SIG-M5 (cell line): ENCODE measurements around the gene RSAD2.

Source experiments
- DNase-seq: peaks from one replicate; lab custom pipeline; 2025; lab: John Stamatoyannopoulos, UW

RSAD2 gene

GRCh38 chr2:6906165-6906741 is 28.7 kb downstream of the RSAD2 start:
- DNase-seq, result no peak

DNA sequence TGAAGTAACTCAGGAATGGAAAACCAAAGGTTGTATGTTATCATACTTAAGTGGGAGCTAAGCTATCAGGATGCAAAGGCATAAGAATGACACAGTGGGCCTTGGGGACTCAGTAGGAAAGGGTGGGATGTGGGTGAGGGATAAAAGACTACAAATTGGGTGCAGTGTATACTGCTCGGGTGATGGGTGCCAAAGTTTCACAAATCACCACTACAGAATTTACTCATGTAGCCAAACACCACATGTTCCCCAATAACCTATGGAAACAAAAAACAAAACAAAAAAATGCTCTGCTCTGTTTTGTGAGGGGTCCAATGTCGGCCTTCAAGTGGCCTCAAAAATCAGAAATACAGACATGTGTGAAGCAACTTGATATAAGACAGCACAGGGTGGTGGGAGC is 30.7 kb downstream of the RSAD2 start:
- DNase-seq, result no peak

- no peak for DNase-seq
These were observed 32.1 kb downstream of the RSAD2 start for GRCh38 chr2:6909431-6910385.

GRCh38 chr2:6911721-6912120 is 34.1 kb downstream of the RSAD2 start:
- DNase-seq, result no peak

- DNase-seq, result no peak
These were observed 36.0 kb downstream of the RSAD2 start for GRCh38 chr2:6913415-6914157.

DNA sequence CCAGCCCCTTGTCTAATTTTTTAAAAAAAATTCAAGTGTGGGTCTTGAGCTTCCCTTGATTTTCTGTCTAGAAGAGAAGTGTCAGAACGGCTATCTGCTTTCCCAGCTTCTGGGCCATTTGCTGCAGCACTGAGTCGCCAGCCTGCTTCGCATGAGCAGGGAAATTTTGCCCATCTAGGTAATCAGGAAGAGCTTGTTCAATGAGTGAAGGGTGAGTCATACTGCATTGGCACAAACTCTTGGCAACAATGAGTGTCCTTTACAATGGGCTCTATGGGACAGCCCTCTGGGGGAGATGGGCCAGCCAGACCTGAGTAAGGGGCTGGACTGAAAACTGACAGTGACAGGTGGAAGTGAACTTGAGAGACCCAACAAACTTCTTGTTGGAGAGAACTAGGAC is 37.3 kb downstream of the RSAD2 start:
- no peak for DNase-seq

GRCh38 chr2:6915399-6915798 is 37.8 kb downstream of the RSAD2 start:
- no peak for DNase-seq

DNA sequence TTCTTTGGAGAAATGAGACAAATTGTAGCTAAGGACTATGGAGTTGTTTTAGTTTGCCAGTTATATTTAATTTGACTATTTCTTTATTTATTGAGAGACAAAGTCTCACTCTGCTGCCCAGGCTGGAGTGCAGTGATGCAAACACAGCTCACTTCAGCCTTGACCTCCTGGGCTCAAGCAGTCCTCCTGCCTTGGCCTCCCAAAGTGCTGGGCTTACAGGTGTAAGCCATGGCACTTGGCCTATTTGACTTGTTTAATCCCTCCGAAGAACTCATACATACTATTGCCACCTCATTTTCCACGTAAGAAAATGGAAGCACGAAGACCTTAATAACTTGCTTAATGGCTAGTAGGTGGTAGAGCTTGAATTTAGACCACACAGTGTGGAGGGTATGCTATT is 38.6 kb downstream of the RSAD2 start:
- DNase-seq, result no peak

DNA sequence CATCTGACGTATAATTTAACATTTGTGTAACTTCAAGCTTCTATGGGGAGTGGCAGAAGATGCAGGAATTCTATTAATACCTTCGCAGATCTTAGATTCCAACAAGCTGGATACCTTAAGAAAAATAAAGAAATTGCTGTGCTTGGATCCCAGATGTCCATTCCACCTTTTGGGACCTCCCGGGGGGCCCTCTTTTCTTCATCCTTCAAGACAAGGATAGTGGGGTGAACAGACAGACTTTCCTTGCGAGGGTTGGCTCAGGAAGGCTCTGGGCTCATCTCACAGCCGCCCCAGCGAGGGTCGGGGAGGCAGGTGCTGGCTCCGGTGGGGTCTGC is 39.1 kb downstream of the RSAD2 start:
- DNase-seq, result no peak

GRCh38 chr2:6917071-6917760 is 39.6 kb downstream of the RSAD2 start, which contains the start of gene RNF144A:
RNF144A (plus strand) TSS chr2:6917412; CDS start chr2:6996927, 79,515 bp downstream.
- DNase-seq, result no peak

- DNase-seq, result no peak
These were observed 40.3 kb downstream of the RSAD2 start for GRCh38 chr2:6917761-6918421.

DNA sequence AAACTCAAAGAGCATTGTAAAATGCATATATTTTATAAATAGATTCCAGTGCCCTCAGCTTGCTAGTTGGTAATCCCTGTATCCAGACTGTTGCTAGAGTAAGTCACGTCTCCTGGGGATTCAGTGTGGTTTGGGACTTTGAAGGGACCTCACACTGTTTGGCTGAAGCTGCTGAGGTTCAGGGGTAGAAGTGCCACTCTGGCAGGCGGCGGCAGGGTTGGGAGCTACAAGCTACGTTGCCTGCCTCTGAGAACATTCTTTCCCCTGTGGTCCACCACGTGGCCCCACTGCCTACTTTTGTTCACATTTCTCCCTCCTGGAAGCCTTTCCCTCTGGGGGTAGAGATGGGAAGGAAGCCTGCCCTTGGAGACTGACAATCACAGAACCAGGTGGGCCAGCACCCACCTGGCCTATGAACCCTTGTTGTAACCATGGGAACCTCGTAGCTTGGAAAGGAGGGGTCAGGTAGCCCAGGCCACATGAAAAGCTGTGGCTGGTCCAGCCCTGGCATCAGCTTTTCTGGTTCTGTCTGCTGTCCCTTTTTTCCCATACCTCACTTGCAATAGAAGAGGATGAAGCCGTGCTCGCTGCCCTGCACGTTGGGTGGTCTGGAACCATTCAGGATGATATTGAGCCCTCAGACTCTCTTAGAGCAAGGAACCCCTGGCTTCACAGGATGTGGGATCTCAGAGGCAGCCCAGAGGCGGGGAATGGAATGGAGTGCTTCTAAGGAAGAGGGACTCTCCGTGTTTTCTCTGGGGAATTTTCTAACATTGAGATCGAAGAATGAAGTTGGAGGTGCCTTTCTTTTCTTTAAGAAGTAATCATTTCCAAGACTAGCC is 42.5 kb downstream of the RSAD2 start:
- DNase-seq, result no peak

DNA sequence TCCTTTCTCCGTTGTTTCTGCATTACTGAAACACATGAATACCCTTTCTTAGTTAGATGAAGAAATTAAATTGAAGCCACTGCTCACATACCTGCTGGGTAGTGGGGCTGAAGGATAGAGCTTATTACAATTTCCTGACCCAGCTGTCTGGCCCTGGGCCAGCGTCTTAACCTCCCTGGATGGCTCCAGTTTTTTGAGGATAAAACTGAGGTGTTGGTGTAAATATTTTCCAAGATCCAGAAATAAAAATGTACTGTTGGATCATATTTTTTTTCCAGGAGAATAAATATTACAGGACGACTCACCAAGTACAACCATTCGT is 43.1 kb downstream of the RSAD2 start:
- DNase-seq, result no peak

- DNase-seq, result no peak
These were observed 43.8 kb downstream of the RSAD2 start for GRCh38 chr2:6921321-6921922.

DNA sequence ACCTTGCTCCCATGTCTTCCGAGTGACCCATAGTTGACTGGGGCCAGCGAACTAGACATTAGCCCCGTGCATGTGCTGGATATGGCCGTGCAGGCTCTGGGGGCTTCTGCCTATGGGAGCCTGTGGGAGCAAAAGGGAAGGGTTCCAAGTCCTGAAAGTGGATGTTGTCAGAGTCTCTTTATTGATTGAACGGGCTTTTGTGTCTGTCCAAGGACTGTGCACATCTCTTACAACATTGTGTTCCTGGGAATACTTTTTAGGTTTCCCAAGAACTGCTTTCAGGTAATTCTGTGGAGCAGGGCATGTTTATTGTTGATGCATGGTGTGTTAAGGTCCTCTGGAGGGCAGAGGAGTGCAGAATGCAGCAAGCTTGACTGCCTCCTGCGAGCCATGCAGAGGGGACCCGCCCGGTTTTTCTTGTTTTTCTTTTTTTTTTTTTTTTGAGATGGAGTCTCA is 44.7 kb downstream of the RSAD2 start:
- DNase-seq, result no peak

GRCh38 chr2:6923319-6923718 is 45.7 kb downstream of the RSAD2 start:
- DNase-seq, result no peak

DNA sequence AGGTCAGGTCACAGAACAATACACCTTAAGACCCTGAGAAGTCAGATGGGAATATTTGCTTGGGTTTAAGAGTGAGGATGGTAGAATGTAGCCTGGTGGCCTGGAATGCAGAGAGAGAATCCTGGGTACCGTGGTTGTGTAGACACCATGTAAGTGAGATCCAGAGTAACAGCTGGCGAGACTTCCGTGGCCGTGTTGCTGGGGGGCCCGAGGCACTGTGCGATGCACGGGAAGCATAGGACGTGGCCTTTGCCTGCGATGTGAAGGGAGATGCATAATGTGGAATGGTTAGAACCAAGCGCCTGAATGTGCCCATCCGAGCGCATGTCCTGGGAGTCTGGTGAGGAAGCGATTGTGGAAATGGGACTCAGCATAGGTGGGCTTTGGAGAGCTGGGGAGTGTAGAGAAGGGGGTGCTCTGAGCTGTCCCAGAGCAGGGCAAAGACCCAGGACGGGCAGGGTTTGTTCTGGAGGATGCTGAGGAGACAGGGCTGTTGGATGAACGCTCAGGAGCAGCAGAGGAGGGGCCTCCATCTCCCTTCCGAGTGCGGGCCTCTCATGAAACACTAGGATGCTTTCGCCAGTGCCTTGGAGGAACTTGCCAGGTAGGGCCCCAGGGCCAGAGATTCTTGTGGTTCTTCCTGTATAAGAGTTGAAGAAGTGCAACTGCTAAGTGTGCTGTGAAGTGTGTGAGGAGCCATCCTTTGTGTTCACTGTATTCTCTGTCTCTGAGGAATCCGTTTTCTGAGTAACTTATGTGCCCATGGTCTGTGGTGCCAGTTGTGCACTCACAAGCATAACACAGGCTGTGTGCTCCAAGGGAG is 46.7 kb downstream of the RSAD2 start:
- DNase-seq, result no peak

- no peak for DNase-seq
These were observed 47.4 kb downstream of the RSAD2 start for GRCh38 chr2:6924924-6925409.

DNA sequence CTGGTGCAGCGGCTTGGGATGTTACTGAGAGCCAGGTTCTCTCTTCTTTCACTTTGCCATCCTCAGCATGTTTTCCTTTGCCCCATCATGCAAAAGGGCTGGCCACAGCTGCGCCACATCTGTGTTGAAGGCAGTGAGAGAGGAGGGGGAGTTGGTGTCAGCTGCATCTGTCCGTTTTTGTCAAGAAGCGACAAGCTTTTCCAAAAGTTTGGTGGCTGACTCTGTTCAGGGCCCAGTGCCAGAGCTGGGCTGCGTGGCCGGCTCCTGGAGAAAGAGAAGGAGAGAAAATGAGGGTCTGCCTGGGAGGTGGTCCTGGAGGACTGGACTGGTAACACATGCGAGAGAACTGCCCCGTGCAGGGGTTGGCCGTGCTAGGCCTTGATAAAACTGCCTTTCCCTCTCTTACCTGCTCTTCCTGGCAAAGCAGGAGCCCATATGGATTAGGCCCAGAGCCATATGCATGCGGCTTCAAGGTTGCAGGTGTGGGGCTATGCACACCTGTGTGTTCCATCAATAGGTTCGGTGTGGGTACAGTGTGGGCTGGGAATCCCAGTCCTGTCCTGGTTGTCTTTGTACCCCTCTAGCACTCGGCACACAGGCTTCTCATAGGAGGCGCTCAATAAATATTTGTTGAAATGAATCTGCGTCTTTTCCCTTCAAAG is 48.6 kb downstream of the RSAD2 start:
- DNase-seq, result no peak
